ENCODE measurements around the gene PTGFR.

The PTGFR gene

GRCh38 chr1:78490861-78491450, at the start of gene PTGFR:
TSS of gene PTGFR (plus strand) at chr1:78490974. CDS start at chr1:78492744, 1,770 bp downstream.
- no peak for DNase-seq

- DNase-seq: no peak
Measured at GRCh38 chr1:78441921-78442320, 48.9 kb upstream of the PTGFR start.

GRCh38 chr1:78447086-78447485, 43.7 kb upstream of the PTGFR start:
- no peak for DNase-seq

GRCh38 chr1:78464449-78464891, 26.3 kb upstream of the PTGFR start:
- no peak for DNase-seq

GRCh38 chr1:78465143-78465542, 25.6 kb upstream of the PTGFR start:
- no peak for DNase-seq

GRCh38 chr1:78468521-78468920, 22.3 kb upstream of the PTGFR start:
- DNase-seq: no peak

- DNase-seq: no peak
Measured at GRCh38 chr1:78469576-78469975, 21.2 kb upstream of the PTGFR start.

- DNase-seq: no peak
Measured at GRCh38 chr1:78471890-78472620, 18.7 kb upstream of the PTGFR start.

- DNase-seq: no peak
Measured at GRCh38 chr1:78472851-78473496, 17.8 kb upstream of the PTGFR start.

GRCh38 chr1:78474092-78474491, 16.7 kb upstream of the PTGFR start:
- DNase-seq: no peak

- no peak for DNase-seq
Measured at GRCh38 chr1:78475888-78476610, 14.7 kb upstream of the PTGFR start.

- DNase-seq: no peak
Measured at GRCh38 chr1:78483903-78484302, 6.9 kb upstream of the PTGFR start.

GRCh38 chr1:78491451-78492071, 787 bp downstream of the PTGFR start:
- no peak for DNase-seq

GRCh38 chr1:78492386-78492950, 1.7 kb downstream of the PTGFR start:
- no peak for DNase-seq

- DNase-seq: no peak
Measured at GRCh38 chr1:78493451-78493850, 2.7 kb downstream of the PTGFR start.

- DNase-seq: no peak
Measured at GRCh38 chr1:78497201-78497600, 6.4 kb downstream of the PTGFR start.

- no peak for DNase-seq
Measured at GRCh38 chr1:78500529-78500928, 9.8 kb downstream of the PTGFR start.

- DNase-seq: no peak
Measured at GRCh38 chr1:78501203-78501602, 10.4 kb downstream of the PTGFR start.

GRCh38 chr1:78511334-78511733, 20.6 kb downstream of the PTGFR start:
- DNase-seq: no peak

- DNase-seq: no peak
Measured at GRCh38 chr1:78516716-78517115, 25.9 kb downstream of the PTGFR start.

GRCh38 chr1:78519446-78519845, 28.7 kb downstream of the PTGFR start:
- no peak for DNase-seq

- DNase-seq: no peak
Measured at GRCh38 chr1:78520216-78520615, 29.4 kb downstream of the PTGFR start.

- DNase-seq: no peak
Measured at GRCh38 chr1:78520843-78521242, 30.1 kb downstream of the PTGFR start.
